K562 (cell line): ENCODE data around the gene FOXRED2.

ENCODE experiments used
- ATF3 ChIP-seq, 2 experiments: fragments of 450-650 bp in 1 of 2; sonication (generic) in 1 of 2; formaldehyde crosslinking in 1 of 2; IDR thresholded peaks in 1 of 2; conservative IDR thresholded peaks in 1 of 2; 2 replicates each; pipeline versions ENCODE4 v1.6.1 to v1.8.1; 2016 to 2023; ENCODE audit warnings: mild to moderate bottlenecking in 2 of 2, moderate library complexity in 2 of 2, inconsistent platforms in 1 of 2, missing genetic modification reagents in 1 of 2
- C11orf30 ChIP-seq: fragments of 450-650 bp; IDR thresholded peaks from 2 replicates; pipeline ENCODE4 v1.6.1; 2016; ENCODE audit warnings: low read depth, mild to moderate bottlenecking
- CEBPZ ChIP-seq: fragments of 150-350 bp; IDR thresholded peaks from 2 replicates; pipeline ENCODE4 v1.6.1; 2014; ENCODE audit warnings: low read depth, mild to moderate bottlenecking, low read length, borderline replicate concordance
- FOXP4 ChIP-seq: sonication (generic); formaldehyde crosslinking; IDR thresholded peaks from 2 replicates; pipeline ENCODE4 v1.8.0; 2022; ENCODE audit warnings: mild to moderate bottlenecking, missing genetic modification reagents, borderline replicate concordance
- NFE2 ChIP-seq: IDR thresholded peaks from 2 replicates; pipeline ENCODE4 v1.6.1; 2014; ENCODE audit warnings: antibody characterized with exemption, low read depth
- REST ChIP-seq, 2 experiments: fragments of 450-650 bp; formaldehyde crosslinking in 1 of 2; IDR thresholded peaks; 2 replicates each; pipeline versions ENCODE4 v1.4.0 to v1.6.1; 2014 to 2020; ENCODE audit warnings: mild to moderate bottlenecking in 2 of 2, borderline replicate concordance in 1 of 2, low read depth in 1 of 2
- RREB1 ChIP-seq: fragments of 250-450 bp; sonication (Bioruptor Pico); IDR thresholded peaks from 2 replicates; pipeline ENCODE4 v1.4.0; 2020
- ZC3H8 ChIP-seq: fragments of 450-650 bp; IDR thresholded peaks from 2 replicates; pipeline ENCODE4 v1.6.1; 2017
- ZFP36 ChIP-seq: fragments of 150-350 bp; IDR thresholded peaks from 2 replicates; pipeline ENCODE4 v1.6.1; 2018; ENCODE audit warnings: low read length, low read depth; ENCODE audit not compliant: partially characterized antibody
- ZKSCAN1 ChIP-seq: fragments of 150-350 bp; IDR thresholded peaks from 2 replicates; pipeline ENCODE4 v1.6.1; 2016; ENCODE audit warnings: low read depth, low read length
- ZNF143 ChIP-seq: sonication (generic); formaldehyde crosslinking; IDR thresholded peaks from 2 replicates; pipeline ENCODE4 v1.9.0; 2022; ENCODE audit warnings: mild to moderate bottlenecking, missing genetic modification reagents
- ZNF253 ChIP-seq: fragments of 250-450 bp; sonication (Bioruptor Pico); conservative IDR thresholded peaks from 2 replicates; pipeline ENCODE4 v1.6.1; 2021; ENCODE audit warnings: mild to moderate bottlenecking
- ZNF644 ChIP-seq: fragments of 200-800 bp; sonication (Bioruptor generic); IDR thresholded peaks from 2 replicates; pipeline ENCODE4 v1.6.1; 2016; ENCODE audit warnings: low read depth, missing genetic modification characterization, missing compliant biosample characterization

GRCh38 chr22:36493690-36494110 is 13.1 kb downstream of the FOXRED2 start:
- TF ChIP-seq ZNF644 (tag) (no peak), ZNF143 (CRISPR knock-in tag) (no peak), ATF3 (IDR thresholded peaks at IDR 0.05) (no peak), ATF3 (CRISPR knock-in tag; conservative IDR thresholded peaks at IDR 0.05) (no peak), C11orf30 (no peak), NFE2 (no peak), RREB1 (CRISPR knock-in tag) (no peak), ZFP36 (no peak), REST (IDR thresholded peaks at IDR 0.05; ENCODE audit: borderline replicate concordance) (no peak), REST (CRISPR knock-in tag; IDR thresholded peaks at IDR 0.05; ENCODE audit: low read depth) (no peak), ZC3H8 (no peak), ZNF253 (CRISPR knock-in tag) (no peak), FOXP4 (no peak), ZKSCAN1 (no peak), CEBPZ (no peak)
